Esophagus mucosa (tissue), 1 donor: ENCODE data around the gene RPL28. TPM values are rescaled to one million over a fixed set of nuclear protein-coding genes. Genes with fewer than 3 reads are reported as not detected.
"Not testable (repeated sequence)": the region's sequence is repeated elsewhere in the genome, so short reads cannot be mapped to it uniquely, and the experiment has no call there.

Experiments
- ATAC-seq: fragments of 200-7000 bp; cut with Tn5 transposase; one replicate; pipeline ENCODE4 v1.9.1; 2020
- total RNA-seq: library from RNA; stranded (reverse); gene quantifications from one replicate; pipeline ENCODE4 v1.2.4, GENCODE V29; 2023
- donor health status: DM: yes; HTN: yes; CAD: no.

RPL28 gene
- total RNA-seq, 1 donor from 2014 or later, result 1,895 TPM

- ATAC-seq, result no peak
Measured at GRCh38 chr19:55392820-55393761, 7.4 kb downstream of the RPL28 start.

- ATAC-seq, result no peak
Measured at GRCh38 chr19:55398200-55398925, 12.6 kb downstream of the RPL28 start.

GRCh38 chr19:55400281-55401087 is 14.8 kb downstream of the RPL28 start:
- peak; percentile 90 for ATAC-seq

- not testable (repeated sequence) for ATAC-seq
Measured at GRCh38 chr19:55401390-55401789, 15.7 kb downstream of the RPL28 start.

GRCh38 chr19:55402509-55402908 is 16.8 kb downstream of the RPL28 start:
- no peak for ATAC-seq

GRCh38 chr19:55405638-55406037 is 19.9 kb downstream of the RPL28 start:
- ATAC-seq, result no peak

- no peak for ATAC-seq
Measured at GRCh38 chr19:55406091-55406825, 20.5 kb downstream of the RPL28 start.

- ATAC-seq, result peak; percentile 14
Measured at GRCh38 chr19:55406826-55407549, 21.3 kb downstream of the RPL28 start.

- not testable (repeated sequence) for ATAC-seq
Measured at GRCh38 chr19:55407550-55407799, 21.7 kb downstream of the RPL28 start, which contains the start of gene UBE2S. UBE2S (minus strand) TSS chr19:55407788; CDS start chr19:55407589, 199 bp downstream.

GRCh38 chr19:55407800-55408532 is 22.2 kb downstream of the RPL28 start:
- ATAC-seq, result peak; percentile 95

GRCh38 chr19:55408533-55408872 is 22.8 kb downstream of the RPL28 start:
- ATAC-seq, result no peak

GRCh38 chr19:55409179-55409578 is 23.4 kb downstream of the RPL28 start:
- ATAC-seq, result not testable (repeated sequence)

- ATAC-seq, result no peak
Measured at GRCh38 chr19:55410168-55410567, 24.4 kb downstream of the RPL28 start.

GRCh38 chr19:55418185-55418584 is 32.5 kb downstream of the RPL28 start:
- ATAC-seq, result peak; percentile 84

- no peak for ATAC-seq
Measured at GRCh38 chr19:55419103-55419502, 33.4 kb downstream of the RPL28 start.

GRCh38 chr19:55419624-55420236 is 34.0 kb downstream of the RPL28 start:
- ATAC-seq, result no peak

- ATAC-seq, result not testable (repeated sequence)
Measured at GRCh38 chr19:55421281-55421680, 35.5 kb downstream of the RPL28 start.

- peak; percentile 46 for ATAC-seq
Measured at GRCh38 chr19:55423225-55424005, 37.7 kb downstream of the RPL28 start.

- no peak for ATAC-seq
Measured at GRCh38 chr19:55424518-55424917, 38.8 kb downstream of the RPL28 start.

- no peak for ATAC-seq
Measured at GRCh38 chr19:55426042-55426441, 40.3 kb downstream of the RPL28 start.
